Duodenal mucosa (tissue), 2 donors: ENCODE data around the gene CLIP1.
A peak's percentile ranks its signal among the peaks of the same experiment; 100 is the strongest.

Source experiments
- H3K27ac ChIP-seq: one replicate; pipeline ENCODE4 v1.7.0; 2013; ENCODE audit warnings: low read depth, low read length
- H3K27me3 ChIP-seq, 2 donors: one replicate each; pipeline ENCODE4 v1.7.0; 2013; ENCODE audit warnings: low read length in 2 of 2, control low read depth in 1 of 2; ENCODE audit not compliant: insufficient read depth in 2 of 2, control insufficient read depth in 1 of 2
- H3K36me3 ChIP-seq, 2 donors: one replicate each; pipeline ENCODE4 v1.7.0; 2013; ENCODE audit warnings: low read length in 2 of 2, control low read depth in 1 of 2; ENCODE audit not compliant: insufficient read depth in 2 of 2, control insufficient read depth in 1 of 2
- H3K4me1 ChIP-seq, 2 donors: one replicate each; pipeline ENCODE4 v1.7.0; 2013; ENCODE audit warnings: low read length in 2 of 2, control low read depth in 1 of 2; ENCODE audit not compliant: insufficient read depth in 2 of 2, control insufficient read depth in 1 of 2
- H3K4me3 ChIP-seq, 2 donors: one replicate each; pipeline ENCODE4 v1.7.0; 2013; ENCODE audit warnings: low read length in 2 of 2, low read depth in 1 of 2
- H3K9ac ChIP-seq, 2 donors: one replicate each; pipeline ENCODE4 v1.7.0; 2013; ENCODE audit warnings: low read length in 2 of 2, low read depth in 1 of 2
- H3K9me3 ChIP-seq, 2 donors: one replicate each; pipeline ENCODE4 v1.7.0; 2013; ENCODE audit warnings: low read length in 2 of 2, control low read depth in 1 of 2; ENCODE audit not compliant: control insufficient read depth in 1 of 2

CLIP1 gene

DNA sequence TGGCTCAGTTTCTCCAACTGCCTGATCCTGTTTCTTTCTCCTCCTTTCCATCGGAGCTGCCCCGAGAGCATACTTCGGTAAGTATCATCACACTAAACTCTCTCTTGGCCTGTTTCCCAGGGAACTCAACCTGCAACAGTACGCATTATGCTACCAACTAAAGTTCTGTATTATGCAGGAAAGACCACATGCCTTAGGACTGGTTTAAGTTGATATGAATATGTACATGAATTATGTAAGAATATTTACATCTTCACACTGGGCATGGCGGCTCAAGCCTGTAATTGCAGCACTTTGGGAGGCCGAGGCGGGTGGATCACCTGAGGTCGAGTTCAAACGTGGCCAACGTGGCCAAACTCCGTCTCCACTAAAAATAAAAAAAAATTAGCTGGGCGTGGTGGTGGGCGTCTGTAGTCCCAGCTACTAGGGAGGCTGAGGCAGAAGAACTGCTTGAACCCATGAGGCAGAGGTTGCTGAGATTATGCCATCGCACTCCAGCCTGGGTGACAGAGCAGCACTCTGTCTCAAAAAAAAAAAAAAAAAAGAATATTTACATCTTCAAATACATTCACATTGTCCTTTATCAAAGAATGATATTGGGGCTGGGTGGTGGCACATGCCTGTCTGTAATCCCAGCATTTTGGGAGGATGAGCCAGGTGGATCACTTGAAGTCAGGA lies 124.3 kb downstream of the CLIP1 start:
- H3K36me3 ChIP-seq = peaks cover 16 to 29% of the 10 kb centered on the region in 2 donors
- no peaks in the 10 kb centered on the region for H3K4me1 ChIP-seq
- H3K9ac ChIP-seq = no peak overlapping the region
- no peaks in the 10 kb centered on the region for H3K9me3 ChIP-seq
- H3K27me3 ChIP-seq = no peaks in the 10 kb centered on the region
- no peak overlapping the region for H3K4me3 ChIP-seq
- H3K27ac ChIP-seq = no peak overlapping the region

DNA sequence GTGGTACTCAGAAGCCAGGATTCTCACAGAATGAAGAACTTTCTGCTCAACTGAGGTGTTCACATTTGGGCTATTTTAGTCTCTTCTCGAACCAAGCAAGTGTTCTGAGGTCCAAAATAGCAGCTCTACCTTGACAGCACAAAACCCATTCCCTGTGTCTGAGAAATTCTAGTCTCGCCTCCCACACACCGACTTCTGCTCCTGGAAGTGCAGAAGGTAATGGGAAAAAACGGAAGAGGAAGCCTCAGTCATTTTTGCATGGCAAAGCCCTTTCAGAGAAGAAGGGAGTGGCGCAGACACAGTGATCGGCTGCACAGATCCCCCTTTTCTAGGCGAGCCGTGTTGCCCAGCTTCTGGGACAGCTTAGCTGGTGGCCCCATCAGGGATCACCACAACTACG lies 125.0 kb downstream of the CLIP1 start:
- Histone ChIP-seq H3K27ac (no peak overlapping the region), H3K36me3 (peaks cover 16 to 25% of the 10 kb centered on the region in 2 donors), H3K4me3 (no peak overlapping the region), H3K9me3 (no peaks in the 10 kb centered on the region), H3K27me3 (no peaks in the 10 kb centered on the region), H3K4me1 (no peaks in the 10 kb centered on the region), H3K9ac (no peak overlapping the region)

DNA sequence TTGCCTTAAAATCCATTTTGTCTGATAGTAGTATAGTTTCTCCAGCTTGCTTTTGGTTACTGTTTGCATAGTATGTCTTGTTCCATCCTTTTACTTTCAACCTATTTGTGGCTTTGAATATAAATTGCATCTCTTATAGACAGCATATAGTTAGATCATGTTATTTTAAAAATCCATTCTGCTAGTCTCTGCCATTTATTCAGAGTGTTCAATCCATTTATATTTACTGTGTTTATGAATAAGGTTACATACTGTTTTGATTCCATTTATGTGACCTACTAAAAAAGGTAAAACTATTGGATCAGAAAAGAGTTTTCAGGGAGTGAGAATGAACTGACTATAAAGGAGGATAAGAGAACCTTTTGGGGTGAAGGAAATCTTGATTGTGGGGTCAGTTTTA lies 126.6 kb downstream of the CLIP1 start:
- Histone ChIP-seq H3K9ac (no peak overlapping the region), H3K4me1 (no peaks in the 10 kb centered on the region), H3K4me3 (no peak overlapping the region), H3K9me3 (no peaks in the 10 kb centered on the region), H3K27ac (no peak overlapping the region), H3K36me3 (peaks cover 13 to 20% of the 10 kb centered on the region in 2 donors), H3K27me3 (no peaks in the 10 kb centered on the region)

DNA sequence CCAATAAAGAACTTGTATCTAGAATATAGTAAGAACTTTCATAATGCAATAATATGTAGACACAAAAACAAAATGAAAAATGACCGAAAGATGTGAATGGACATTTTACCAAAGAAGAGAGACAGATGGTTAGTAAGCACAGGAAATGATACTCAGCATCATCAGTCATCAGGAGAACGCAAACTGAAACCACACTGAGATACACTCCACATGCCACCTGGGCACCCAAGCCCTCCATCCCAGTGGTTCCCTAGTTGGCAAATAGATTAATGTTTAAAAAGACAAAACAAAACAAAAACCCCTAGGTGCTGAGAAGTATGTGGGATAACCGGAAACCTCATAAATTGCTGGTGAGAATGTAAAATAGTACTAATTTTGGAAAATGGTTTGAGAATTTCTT lies 129.4 kb downstream of the CLIP1 start:
- Histone ChIP-seq H3K27me3 (no peaks in the 10 kb centered on the region), H3K36me3 (peaks cover 12 to 15% of the 10 kb centered on the region in 2 donors), H3K27ac (no peak overlapping the region), H3K9me3 (no peaks in the 10 kb centered on the region), H3K4me1 (no peaks in the 10 kb centered on the region), H3K4me3 (no peak overlapping the region), H3K9ac (no peak overlapping the region)

GRCh38 chr12:122291431-122291830 lies 131.0 kb downstream of the CLIP1 start:
- Histone ChIP-seq H3K9me3 (no peaks in the 10 kb centered on the region), H3K36me3 (peaks cover 9 to 12% of the 10 kb centered on the region in 2 donors), H3K9ac (no peak overlapping the region), H3K27ac (no peak overlapping the region), H3K4me3 (no peak overlapping the region), H3K4me1 (no peaks in the 10 kb centered on the region), H3K27me3 (no peaks in the 10 kb centered on the region)

- H3K9me3 ChIP-seq = no peaks in the 10 kb centered on the region
- H3K9ac ChIP-seq = no peak overlapping the region
- no peaks in the 10 kb centered on the region for H3K27me3 ChIP-seq
- no peak overlapping the region for H3K4me3 ChIP-seq
- H3K4me1 ChIP-seq = no peaks in the 10 kb centered on the region
- peaks cover 7 to 30% of the 10 kb centered on the region in 2 donors for H3K36me3 ChIP-seq
- no peak overlapping the region for H3K27ac ChIP-seq
These were observed 138.8 kb downstream of the CLIP1 start for GRCh38 chr12:122283680-122284079.

DNA sequence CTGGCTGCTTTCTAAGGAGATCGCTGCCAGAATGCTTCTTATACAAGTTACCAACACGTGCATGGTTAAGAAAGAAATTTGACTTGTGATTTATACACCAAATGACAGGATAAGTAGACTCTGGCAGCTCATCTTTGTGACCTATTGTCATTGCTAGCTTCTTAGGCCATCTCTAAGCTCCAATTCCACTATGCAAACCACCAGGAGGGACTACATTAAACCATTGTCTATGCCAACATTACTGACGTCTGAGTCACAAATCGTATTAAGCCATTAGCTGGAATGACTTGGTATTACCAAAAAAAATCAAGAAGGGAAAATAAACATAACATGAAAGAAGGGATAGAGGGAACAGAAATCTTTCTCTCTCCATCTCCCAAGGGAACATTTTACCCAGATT lies 140.4 kb downstream of the CLIP1 start:
- Histone ChIP-seq H3K36me3 (peaks cover 9 to 34% of the 10 kb centered on the region in 2 donors), H3K9me3 (no peaks in the 10 kb centered on the region), H3K27ac (no peak overlapping the region), H3K4me1 (no peaks in the 10 kb centered on the region), H3K9ac (no peak overlapping the region), H3K4me3 (no peak overlapping the region), H3K27me3 (no peaks in the 10 kb centered on the region)

DNA sequence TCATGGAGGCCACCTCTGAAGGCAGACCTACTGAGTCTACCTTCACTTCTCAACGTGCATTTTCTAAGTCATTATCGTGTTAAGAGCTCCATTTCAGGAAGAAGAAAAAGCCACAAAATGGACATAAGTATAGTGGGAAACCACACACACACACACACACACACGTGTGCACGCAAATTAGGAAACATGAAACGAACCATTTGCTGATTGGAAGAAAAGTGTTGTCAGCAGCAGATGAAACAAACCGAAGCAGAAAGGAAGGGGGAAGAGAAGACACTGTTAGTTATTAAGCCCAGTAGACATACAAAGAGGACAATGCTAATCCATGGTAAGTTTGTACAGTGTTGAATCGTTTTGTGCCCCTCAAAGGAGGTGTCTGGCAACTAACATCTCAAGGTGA lies 146.2 kb downstream of the CLIP1 start:
- Histone ChIP-seq H3K36me3 (peaks cover 16 to 37% of the 10 kb centered on the region in 2 donors), H3K4me1 (no peaks in the 10 kb centered on the region), H3K9ac (no peak overlapping the region), H3K27ac (no peak overlapping the region), H3K9me3 (no peaks in the 10 kb centered on the region), H3K27me3 (no peaks in the 10 kb centered on the region), H3K4me3 (no peak overlapping the region)

DNA sequence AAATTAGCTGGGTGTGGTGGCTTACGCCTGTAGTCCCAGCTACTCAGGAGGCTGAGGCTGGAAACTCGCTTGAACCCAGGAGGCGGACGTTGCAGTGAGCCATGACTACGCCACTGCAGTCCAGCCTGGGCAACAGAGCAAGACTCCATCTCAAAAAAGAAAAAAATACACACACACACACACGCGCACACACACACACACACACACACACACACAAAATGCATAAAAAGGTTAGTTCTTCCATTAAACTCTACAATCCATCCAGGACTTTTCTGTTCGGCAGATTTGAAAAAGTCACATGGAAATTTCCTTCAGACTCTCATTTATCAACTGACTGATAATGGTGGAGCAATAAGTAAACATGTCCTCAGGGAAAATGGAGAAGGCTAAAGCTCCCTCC lies 147.0 kb downstream of the CLIP1 start:
- Histone ChIP-seq H3K9me3 (no peaks in the 10 kb centered on the region), H3K27ac (no peak overlapping the region), H3K4me3 (no peak overlapping the region), H3K9ac (no peak overlapping the region), H3K4me1 (no peaks in the 10 kb centered on the region), H3K27me3 (no peaks in the 10 kb centered on the region), H3K36me3 (peaks cover 16 to 34% of the 10 kb centered on the region in 2 donors)

DNA sequence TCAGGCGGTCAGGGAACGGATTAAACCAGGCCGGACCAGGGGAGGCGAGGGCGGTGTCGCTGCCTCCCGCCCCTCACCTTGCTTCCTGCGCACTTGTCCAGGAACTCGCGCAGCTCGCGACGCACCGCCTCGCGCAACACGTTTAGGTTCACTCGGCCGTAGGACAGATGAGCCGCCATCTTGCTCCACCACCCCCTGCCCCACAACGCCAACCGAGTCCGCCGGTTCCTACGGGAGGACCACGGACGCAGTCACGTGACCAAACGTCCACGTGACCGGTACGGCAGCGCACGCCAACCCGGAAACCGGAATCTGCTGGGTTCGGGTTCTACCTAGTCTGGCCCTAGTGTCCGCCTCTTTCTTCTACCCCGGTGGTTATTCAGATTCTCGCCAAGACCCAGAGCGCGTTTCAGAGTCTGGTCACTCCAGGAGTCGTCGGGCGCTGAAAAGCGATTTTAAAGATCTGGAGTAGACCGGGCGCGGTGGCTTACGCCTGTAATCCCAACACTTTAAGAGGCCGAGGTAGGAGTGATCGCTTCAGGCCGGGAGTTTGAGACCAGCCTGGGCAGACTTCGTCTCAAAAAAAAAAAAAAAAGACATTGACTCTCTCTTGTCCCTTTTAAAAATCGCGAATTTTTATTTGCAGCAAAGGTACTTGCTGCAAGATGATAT lies 156.1 kb downstream of the CLIP1 start, which contains the start of gene VPS33A:
TSS of gene VPS33A (minus strand) at position 265 of the 672 bp plus-strand sequence. CDS start at position 179, 86 bp downstream.
- Histone ChIP-seq H3K9ac (peak within 1 kb of the TSS; percentile 78 to 87), H3K36me3 (peaks cover under 1 to 7% of the 10 kb centered on the region in 2 donors), H3K27ac (peak within 1 kb of the TSS; percentile 73)

More for the DNA sequence above, 156.1 kb downstream of the CLIP1 start, which contains the start of gene VPS33A:
- no peaks in the 10 kb centered on the region for H3K9me3 ChIP-seq
- no peaks in the 10 kb centered on the region for H3K27me3 ChIP-seq
- peaks cover 4 to 15% of the 10 kb centered on the region in 2 donors for H3K4me1 ChIP-seq
- H3K4me3 ChIP-seq = peak within 1 kb of the TSS; percentile 94 to 98
